HepG2 (cell line): ENCODE data around the gene TF. TPM values are rescaled to one million over a fixed set of nuclear protein-coding genes. Genes with fewer than 3 reads are reported as not detected.

Experiments used
- CC2D1A ChIP-seq: sonication (generic); formaldehyde crosslinking; IDR thresholded peaks from 2 replicates; pipeline ENCODE4 v1.8.1; 2023; ENCODE audit warnings: mild to moderate bottlenecking, missing genetic modification reagents
- CENPT ChIP-seq: sonication (generic); formaldehyde crosslinking; IDR thresholded peaks from 2 replicates; pipeline ENCODE4 v1.8.0; 2022; ENCODE audit warnings: low read depth, mild to moderate bottlenecking, moderate library complexity, missing genetic modification reagents
- DNMT3B ChIP-seq: conservative IDR thresholded peaks from 2 replicates; pipeline ENCODE4 v1.6.1; 2016; ENCODE audit warnings: missing biosample characterization, control low read depth
- GATAD1 ChIP-seq: IDR thresholded peaks from 2 replicates; pipeline ENCODE4 v1.6.1; 2016; ENCODE audit warnings: missing genetic modification reagents, missing compliant biosample characterization
- GLI4 ChIP-seq: sonication (generic); formaldehyde crosslinking; IDR thresholded peaks from 2 replicates; pipeline ENCODE4 v1.5.1; 2020; ENCODE audit warnings: missing genetic modification reagents, mild to moderate bottlenecking, moderate library complexity, borderline replicate concordance
- HMG20A ChIP-seq: IDR thresholded peaks from 2 replicates; pipeline ENCODE4 v1.6.1; 2016; ENCODE audit warnings: borderline replicate concordance
- HNRNPH1 ChIP-seq: fragments of 200-400 bp; formaldehyde crosslinking; optimal IDR thresholded peaks from 2 replicates; pipeline ENCODE3; 2017; ENCODE audit warnings: mild to moderate bottlenecking, low read depth, low read length
- JUN ChIP-seq: sonication (generic); formaldehyde crosslinking; IDR thresholded peaks from 2 replicates; pipeline ENCODE4 v1.4.0; 2020; ENCODE audit warnings: mild to moderate bottlenecking, missing genetic modification reagents
- KLF16 ChIP-seq, 2 experiments: sonication (generic) in 1 of 2; formaldehyde crosslinking in 1 of 2; IDR thresholded peaks; 2 replicates each; pipeline versions ENCODE4 v1.6.1 to v1.8.0; 2016 to 2023; ENCODE audit warnings: missing genetic modification reagents in 2 of 2, missing compliant biosample characterization in 1 of 2
- MED13 ChIP-seq: sonication (generic); formaldehyde crosslinking; IDR thresholded peaks from 2 replicates; pipeline ENCODE4 v1.5.0; 2020; ENCODE audit warnings: missing genetic modification reagents
- NFAT5 ChIP-seq: sonication (generic); formaldehyde crosslinking; IDR thresholded peaks from 2 replicates; pipeline ENCODE4 v1.4.0; 2020; ENCODE audit warnings: missing genetic modification reagents
- NFE2 ChIP-seq: sonication (generic); formaldehyde crosslinking; IDR thresholded peaks from 2 replicates; pipeline ENCODE4 v1.4.0; 2020; ENCODE audit warnings: missing genetic modification reagents
- NR2F2 ChIP-seq: IDR thresholded peaks from 2 replicates; pipeline ENCODE4 v1.6.1; 2012; ENCODE audit warnings: low read depth, inconsistent platforms, borderline replicate concordance
- PCBP2 ChIP-seq: fragments of 200-400 bp; formaldehyde crosslinking; optimal IDR thresholded peaks from 2 replicates; pipeline ENCODE3; 2018; ENCODE audit warnings: low read length, low read depth; ENCODE audit not compliant: poor library complexity, severe bottlenecking
- PPARG ChIP-seq: conservative IDR thresholded peaks from 2 replicates; pipeline ENCODE4 v1.6.1; 2016; ENCODE audit warnings: missing biosample characterization, missing genetic modification reagents
- SNRNP70 ChIP-seq: fragments of 200-400 bp; formaldehyde crosslinking; IDR thresholded peaks from 2 replicates; pipeline ENCODE4 v1.6.1; 2017; ENCODE audit warnings: mild to moderate bottlenecking, low read depth, low read length, moderate library complexity
- ZBTB42 ChIP-seq: sonication (generic); formaldehyde crosslinking; IDR thresholded peaks from 2 replicates; pipeline ENCODE4 v1.5.0; 2020; ENCODE audit warnings: mild to moderate bottlenecking, missing genetic modification reagents
- ZFP1 ChIP-seq: IDR thresholded peaks from 2 replicates; pipeline ENCODE4 v1.6.1; 2016
- ZNF543 ChIP-seq: sonication (generic); formaldehyde crosslinking; IDR thresholded peaks from 2 replicates; pipeline ENCODE4 v1.4.0; 2020; ENCODE audit warnings: mild to moderate bottlenecking, missing genetic modification reagents
- ZNF660 ChIP-seq: sonication (generic); formaldehyde crosslinking; IDR thresholded peaks from 2 replicates; pipeline ENCODE4 v1.5.1; 2020; ENCODE audit warnings: mild to moderate bottlenecking, low read depth, missing genetic modification reagents, borderline replicate concordance
- ZNF674 ChIP-seq: sonication (generic); formaldehyde crosslinking; IDR thresholded peaks from 2 replicates; pipeline ENCODE4 v1.5.0; 2020; ENCODE audit warnings: low read depth, mild to moderate bottlenecking, missing genetic modification reagents
- ZNF737 ChIP-seq: sonication (generic); formaldehyde crosslinking; IDR thresholded peaks from 2 replicates; pipeline ENCODE4 v1.5.0; 2020; ENCODE audit warnings: missing genetic modification reagents, mild to moderate bottlenecking, borderline replicate concordance
- ZNF792 ChIP-seq: IDR thresholded peaks from 2 replicates; pipeline ENCODE4 v1.6.1; 2016
- polyA plus RNA-seq, 8 experiments: library from polyadenylated mRNA; depleted of rRNA in 3 of 8; stranded (reverse) in 7 of 8; unstranded in 1 of 8; fragments of >200 nt; fragmentation: Illumina TruSeq in 4 of 8; extraction: Trizol in 4 of 8; gene quantifications; 2 replicates each; pipeline versions ENCODE4 v1.2.1 to v1.2.3, GENCODE V29; 2011 to 2016; ENCODE audit warnings: low read depth in 4 of 8, missing spikeins in 1 of 8, mixed read lengths in 1 of 8; ENCODE audit not compliant: insufficient read depth in 1 of 8
- total RNA-seq, 5 experiments: library from RNA; depleted of rRNA; stranded (reverse); fragments of >200 nt; fragmentation: Illumina TruSeq; extraction: Trizol; gene quantifications; 2 replicates each; pipeline ENCODE4 v1.2.3, GENCODE V29; 2016; ENCODE audit warnings: low read depth in 1 of 5
- TF ChIP-seq, protein P1 (sequence below): sonication (generic); formaldehyde crosslinking; IDR thresholded peaks from 2 replicates; pipeline ENCODE4 v1.4.0; 2020; ENCODE audit warnings: mild to moderate bottlenecking, missing genetic modification reagents

Gene TF
- total and polyA plus RNA-seq, 2 of the 13 experiments (the other 11 are each of a cell fraction or from before 2014, with no cell fraction given), result 10,074 to 11,821 TPM

DNA sequence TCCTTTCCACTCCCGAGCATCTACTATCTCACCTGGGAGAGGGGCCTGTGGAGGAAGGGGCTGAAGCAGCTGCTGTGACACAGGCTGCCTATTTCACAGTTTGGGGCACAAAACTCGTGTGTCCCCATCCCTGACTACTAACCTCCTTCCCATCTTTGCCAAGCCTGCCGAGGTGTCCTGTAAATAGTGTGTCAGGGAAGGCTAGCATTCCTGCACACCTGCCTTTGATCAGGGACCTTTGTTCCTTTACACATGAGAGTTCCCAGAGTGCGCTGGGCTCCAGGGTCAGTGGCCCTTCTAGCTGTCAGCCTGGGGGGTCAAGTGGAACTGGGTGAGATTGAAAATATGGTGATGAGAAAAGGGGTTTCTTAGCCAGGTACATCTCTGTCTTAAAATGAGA, 13.0 kb upstream of the TF start (continued):
- TF ChIP-seq, protein P1, sequence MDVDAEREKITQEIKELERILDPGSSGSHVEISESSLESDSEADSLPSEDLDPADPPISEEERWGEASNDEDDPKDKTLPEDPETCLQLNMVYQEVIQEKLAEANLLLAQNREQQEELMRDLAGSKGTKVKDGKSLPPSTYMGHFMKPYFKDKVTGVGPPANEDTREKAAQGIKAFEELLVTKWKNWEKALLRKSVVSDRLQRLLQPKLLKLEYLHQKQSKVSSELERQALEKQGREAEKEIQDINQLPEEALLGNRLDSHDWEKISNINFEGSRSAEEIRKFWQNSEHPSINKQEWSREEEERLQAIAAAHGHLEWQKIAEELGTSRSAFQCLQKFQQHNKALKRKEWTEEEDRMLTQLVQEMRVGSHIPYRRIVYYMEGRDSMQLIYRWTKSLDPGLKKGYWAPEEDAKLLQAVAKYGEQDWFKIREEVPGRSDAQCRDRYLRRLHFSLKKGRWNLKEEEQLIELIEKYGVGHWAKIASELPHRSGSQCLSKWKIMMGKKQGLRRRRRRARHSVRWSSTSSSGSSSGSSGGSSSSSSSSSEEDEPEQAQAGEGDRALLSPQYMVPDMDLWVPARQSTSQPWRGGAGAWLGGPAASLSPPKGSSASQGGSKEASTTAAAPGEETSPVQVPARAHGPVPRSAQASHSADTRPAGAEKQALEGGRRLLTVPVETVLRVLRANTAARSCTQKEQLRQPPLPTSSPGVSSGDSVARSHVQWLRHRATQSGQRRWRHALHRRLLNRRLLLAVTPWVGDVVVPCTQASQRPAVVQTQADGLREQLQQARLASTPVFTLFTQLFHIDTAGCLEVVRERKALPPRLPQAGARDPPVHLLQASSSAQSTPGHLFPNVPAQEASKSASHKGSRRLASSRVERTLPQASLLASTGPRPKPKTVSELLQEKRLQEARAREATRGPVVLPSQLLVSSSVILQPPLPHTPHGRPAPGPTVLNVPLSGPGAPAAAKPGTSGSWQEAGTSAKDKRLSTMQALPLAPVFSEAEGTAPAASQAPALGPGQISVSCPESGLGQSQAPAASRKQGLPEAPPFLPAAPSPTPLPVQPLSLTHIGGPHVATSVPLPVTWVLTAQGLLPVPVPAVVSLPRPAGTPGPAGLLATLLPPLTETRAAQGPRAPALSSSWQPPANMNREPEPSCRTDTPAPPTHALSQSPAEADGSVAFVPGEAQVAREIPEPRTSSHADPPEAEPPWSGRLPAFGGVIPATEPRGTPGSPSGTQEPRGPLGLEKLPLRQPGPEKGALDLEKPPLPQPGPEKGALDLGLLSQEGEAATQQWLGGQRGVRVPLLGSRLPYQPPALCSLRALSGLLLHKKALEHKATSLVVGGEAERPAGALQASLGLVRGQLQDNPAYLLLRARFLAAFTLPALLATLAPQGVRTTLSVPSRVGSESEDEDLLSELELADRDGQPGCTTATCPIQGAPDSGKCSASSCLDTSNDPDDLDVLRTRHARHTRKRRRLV, result no peak
- TF ChIP-seq PCBP2 (no peak), HNRNPH1 (no peak), ZFP1 (CRISPR knock-in tag) (no peak), DNMT3B (no peak), ZNF543 (CRISPR knock-in tag) (0 out of 2 replicates have a peak, but pooled peaks have one; percentile 36), ZNF792 (CRISPR knock-in tag) (peak; percentile 69; the same call in 1 of the 2 replicates), ZNF737 (CRISPR knock-in tag) (no peak), SNRNP70 (no peak), NFAT5 (no peak), ZNF660 (CRISPR knock-in tag) (no peak), GLI4 (CRISPR knock-in tag) (no peak), CC2D1A (no peak), HMG20A (CRISPR knock-in tag) (peak; percentile 97), JUN (peak; percentile 16; the same call in 1 of the 2 replicates), GATAD1 (CRISPR knock-in tag) (0 out of 2 replicates have a peak, but pooled peaks have one; percentile 27), ZBTB42 (CRISPR knock-in tag) (no peak), CENPT (no peak), MED13 (CRISPR knock-in tag) (no peak), NFE2 (CRISPR knock-in tag) (no peak), ZNF674 (CRISPR knock-in tag) (no peak), KLF16 (CRISPR knock-in tag; IDR thresholded peaks at IDR 0.05) (no peak; a peak in 1 of 4 replicates), NR2F2 (peak; percentile 88), PPARG (CRISPR knock-in tag) (peak; percentile 65)
